GM19043 (cell line): ENCODE results near the gene TUT4.

ENCODE experiments used
- ATAC-seq: cut with Tn5 transposase; IDR thresholded peaks from one replicate; pipeline ENCODE4 v1.9.1; 2021; ENCODE audit warnings: low read depth; ENCODE audit not compliant: unreplicated experiment

TUT4 gene

GRCh38 chr1:52533713-52534112 is 19.2 kb downstream of the TUT4 start:
- no peak for ATAC-seq

- ATAC-seq, result no peak
Measured at GRCh38 chr1:52532731-52533327, 20.1 kb downstream of the TUT4 start.

- ATAC-seq, result no peak
Measured at GRCh38 chr1:52532247-52532646, 20.6 kb downstream of the TUT4 start.

- no peak for ATAC-seq
Measured at GRCh38 chr1:52531249-52531872, 21.5 kb downstream of the TUT4 start.

GRCh38 chr1:52530563-52531144 is 22.2 kb downstream of the TUT4 start:
- ATAC-seq, result no peak

- no peak for ATAC-seq
Measured at GRCh38 chr1:52523376-52523775, 29.5 kb downstream of the TUT4 start.

GRCh38 chr1:52520148-52520547 is 32.7 kb downstream of the TUT4 start:
- no peak for ATAC-seq

GRCh38 chr1:52518962-52519361 is 33.9 kb downstream of the TUT4 start:
- ATAC-seq, result no peak

GRCh38 chr1:52511851-52512615 is 40.9 kb downstream of the TUT4 start:
- ATAC-seq, result no peak

- no peak for ATAC-seq
Measured at GRCh38 chr1:52511439-52511838, 41.5 kb downstream of the TUT4 start.

- no peak for ATAC-seq
Measured at GRCh38 chr1:52506920-52507546, 45.9 kb downstream of the TUT4 start.

GRCh38 chr1:52506349-52506748 is 46.5 kb downstream of the TUT4 start:
- ATAC-seq, result no peak

- ATAC-seq, result no peak
Measured at GRCh38 chr1:52504720-52505119, 48.2 kb downstream of the TUT4 start.

- no peak for ATAC-seq
Measured at GRCh38 chr1:52503706-52504105, 49.2 kb downstream of the TUT4 start.

GRCh38 chr1:52502789-52503188 is 50.1 kb downstream of the TUT4 start:
- ATAC-seq, result no peak

GRCh38 chr1:52487632-52488031 is 65.3 kb downstream of the TUT4 start:
- no peak for ATAC-seq

- ATAC-seq, result no peak
Measured at GRCh38 chr1:52482326-52483004, 70.4 kb downstream of the TUT4 start.

GRCh38 chr1:52479076-52479475 is 73.8 kb downstream of the TUT4 start:
- no peak for ATAC-seq

- no peak for ATAC-seq
Measured at GRCh38 chr1:52477876-52478275, 75.0 kb downstream of the TUT4 start.

GRCh38 chr1:52476943-52477342 is 75.9 kb downstream of the TUT4 start:
- ATAC-seq, result no peak

GRCh38 chr1:52474807-52475206 is 78.1 kb downstream of the TUT4 start:
- no peak for ATAC-seq
